H1 (cell line): ENCODE results near the gene P2RX5. TPM values are rescaled to one million over a fixed set of nuclear protein-coding genes. Genes with fewer than 3 reads are reported as not detected.

Experiments used
- CTCF ChIA-PET: fragments of 300-600 bp; sonication (Branson Sonifier 250); formaldehyde crosslinking; loops from one replicate; lab custom pipeline; 2021; ENCODE audit not compliant: partially characterized antibody; lab: Charles Lee
- POLR2A ChIA-PET: fragments of 300-600 bp; sonication (Branson Sonifier 250); formaldehyde crosslinking; loops from one replicate; lab custom pipeline; 2021; ENCODE audit warnings: inconsistent platforms; ENCODE audit not compliant: partially characterized antibody; lab: Charles Lee
- DNase-seq, 2 experiments: peaks; one replicate each; pipeline versions ENCODE4 v3.0.0 to v3.0.0-alpha.2; 2010 to 2022; ENCODE audit warnings: low spot score in 2 of 2, low read depth in 1 of 2, mixed read lengths in 1 of 2
- FAIRE-seq: peaks from 2 replicates; lab custom pipeline; 2011; peaks lifted over from hg19 to GRCh38; lab: Jason Lieb, UNC
- H2AFZ ChIP-seq: 2 replicates; pipeline ENCODE4 v1.8.1; 2012; ENCODE audit warnings: low read length, inconsistent platforms
- H2AK5ac ChIP-seq: 2 replicates; pipeline ENCODE4 v1.6.1; 2013; ENCODE audit warnings: low read depth, low read length
- H2BK120ac ChIP-seq: replicated peaks from 2 replicates; pipeline ENCODE3; 2013; ENCODE audit warnings: low read depth, low read length, inconsistent platforms
- H2BK12ac ChIP-seq: 2 replicates; pipeline ENCODE4 v1.6.1; 2013; ENCODE audit warnings: low read depth, low read length
- H2BK15ac ChIP-seq: 2 replicates; pipeline ENCODE4 v1.6.1; 2013; ENCODE audit warnings: low read length
- H2BK20ac ChIP-seq: 2 replicates; pipeline ENCODE4 v1.6.1; 2013; ENCODE audit warnings: low read length
- H2BK5ac ChIP-seq: 2 replicates; pipeline ENCODE4 v1.6.1; 2013; ENCODE audit warnings: low read depth, low read length
- H3K14ac ChIP-seq: 2 replicates; pipeline ENCODE4 v1.6.1; 2013; ENCODE audit warnings: inconsistent platforms; ENCODE audit not compliant: insufficient read length
- H3K18ac ChIP-seq: 2 replicates; pipeline ENCODE4 v1.6.1; 2013; ENCODE audit warnings: low read length; ENCODE audit errors: extremely low read depth
- H3K23ac ChIP-seq: 2 replicates; pipeline ENCODE4 v1.6.1; 2013; ENCODE audit warnings: inconsistent platforms; ENCODE audit not compliant: insufficient read length
- H3K23me2 ChIP-seq: 2 replicates; pipeline ENCODE4 v1.6.1; 2013; ENCODE audit warnings: low read depth, low read length
- H3K27ac ChIP-seq: 2 replicates; pipeline ENCODE4 v1.6.1; 2011; ENCODE audit warnings: low read depth, low read length, inconsistent platforms
- H3K27me3 ChIP-seq, 4 experiments: replicated peaks in 1 of 4; 1 replicate in 1 of 4; 2 replicates in 3 of 4; pipeline versions ENCODE4 v1.6.1 to v1.8.1; 2011 to 2013; ENCODE audit warnings: low read length in 3 of 4, mild to moderate bottlenecking in 3 of 4, inconsistent platforms in 2 of 4, mixed read lengths in 2 of 4, moderate library complexity in 1 of 4; ENCODE audit not compliant: control insufficient read depth in 3 of 4, insufficient read depth in 3 of 4; ENCODE audit errors: extremely low read depth in 1 of 4
- H3K36me3 ChIP-seq, 4 experiments: 2 replicates each; pipeline versions ENCODE4 v1.6.1 to v1.8.1; 2011 to 2013; ENCODE audit warnings: mild to moderate bottlenecking in 4 of 4, low read length in 3 of 4, moderate library complexity in 2 of 4, control low read depth in 1 of 4, inconsistent platforms in 1 of 4; ENCODE audit not compliant: insufficient read depth in 4 of 4, control insufficient read depth in 2 of 4
- H3K4ac ChIP-seq: replicated peaks from 2 replicates; pipeline ENCODE3; 2013; ENCODE audit warnings: low read length, low read depth, mixed read lengths, inconsistent platforms; ENCODE audit not compliant: insufficient read length
- H3K4me1 ChIP-seq, 4 experiments: replicated peaks in 1 of 4; 1 replicate in 1 of 4; 2 replicates in 3 of 4; pipeline versions ENCODE4 v1.6.1 to v1.8.1; 2011 to 2013; ENCODE audit warnings: low read length in 3 of 4, inconsistent platforms in 2 of 4, mixed read lengths in 1 of 4; ENCODE audit not compliant: insufficient read depth in 4 of 4, control insufficient read depth in 3 of 4
- H3K4me2 ChIP-seq, 2 experiments: 2 replicates each; pipeline versions ENCODE4 v1.6.1 to v1.8.1; 2011 to 2013; ENCODE audit warnings: low read depth in 2 of 2, low read length in 2 of 2, control low read depth in 1 of 2, inconsistent platforms in 1 of 2, mild to moderate bottlenecking in 1 of 2; ENCODE audit not compliant: insufficient read depth in 1 of 2
- H3K4me3 ChIP-seq, 4 experiments: fragments of 200-600, 300-600 bp in 1 of 4; sonication (generic), shearing (Covaris generic), sonication (Bioruptor Twin) in 1 of 4; 2 replicates each; pipeline versions ENCODE4 v1.5.1 to v1.8.1; 2011 to 2016; ENCODE audit warnings: low read length in 4 of 4, low read depth in 3 of 4, control low read depth in 2 of 4, inconsistent platforms in 2 of 4, mild to moderate bottlenecking in 2 of 4, mixed read lengths in 1 of 4, moderate library complexity in 1 of 4; ENCODE audit not compliant: insufficient read depth in 2 of 4; ENCODE audit errors: extremely low read depth in 1 of 4
- H3K56ac ChIP-seq: replicated peaks from 2 replicates; pipeline ENCODE3; 2013; ENCODE audit warnings: low read depth, mild to moderate bottlenecking, mixed read lengths, low read length, inconsistent platforms; ENCODE audit not compliant: insufficient read length
- H3K79me1 ChIP-seq: 2 replicates; pipeline ENCODE4 v1.6.1; 2013; ENCODE audit warnings: low read depth, low read length, control low read depth
- H3K79me2 ChIP-seq, 2 experiments: 2 replicates each; pipeline versions ENCODE4 v1.6.1 to v1.8.1; 2012 to 2013; ENCODE audit warnings: low read length in 2 of 2, mild to moderate bottlenecking in 2 of 2, inconsistent platforms in 1 of 2; ENCODE audit not compliant: insufficient read depth in 2 of 2, control insufficient read depth in 1 of 2
- H3K9ac ChIP-seq, 4 experiments: replicated peaks in 1 of 4; 1 replicate in 1 of 4; 2 replicates in 3 of 4; pipeline versions ENCODE4 v1.6.1 to v1.8.1; 2011 to 2013; ENCODE audit warnings: low read depth in 3 of 4, low read length in 3 of 4, control low read depth in 2 of 4, mild to moderate bottlenecking in 2 of 4, moderate library complexity in 2 of 4, inconsistent platforms in 1 of 4; ENCODE audit errors: extremely low read depth in 1 of 4
- H3K9me3 ChIP-seq, 2 experiments: 2 replicates each; pipeline versions ENCODE4 v1.6.1 to v1.8.1; 2012 to 2013; ENCODE audit warnings: mild to moderate bottlenecking in 2 of 2, moderate library complexity in 2 of 2, control low read depth in 1 of 2, inconsistent platforms in 1 of 2, low read depth in 1 of 2, low read length in 1 of 2, mixed read lengths in 1 of 2; ENCODE audit not compliant: insufficient read depth in 2 of 2
- H4K20me1 ChIP-seq, 2 experiments: replicated peaks in 1 of 2; 2 replicates each; pipeline versions ENCODE3 to v1.8.1; 2011 to 2013; ENCODE audit warnings: inconsistent platforms in 2 of 2, low read length in 2 of 2, mild to moderate bottlenecking in 1 of 2; ENCODE audit not compliant: insufficient read depth in 2 of 2, control insufficient read depth in 1 of 2
- H4K5ac ChIP-seq: 2 replicates; pipeline ENCODE4 v1.6.1; 2013; ENCODE audit warnings: low read length, low read depth, mixed read lengths, inconsistent platforms; ENCODE audit not compliant: insufficient read length
- H4K8ac ChIP-seq: 2 replicates; pipeline ENCODE4 v1.8.0; 2013; ENCODE audit warnings: mild to moderate bottlenecking, moderate library complexity, low read length, inconsistent platforms; ENCODE audit not compliant: insufficient read depth; ENCODE audit errors: extremely low read depth
- H4K91ac ChIP-seq: replicated peaks from 2 replicates; pipeline ENCODE3; 2013; ENCODE audit warnings: low read length, mixed read lengths, inconsistent platforms; ENCODE audit not compliant: insufficient read length
- CEBPB ChIP-seq: IDR thresholded peaks from 2 replicates; pipeline ENCODE4 v1.6.1; 2012; ENCODE audit warnings: low read depth, low read length
- CHD2 ChIP-seq: IDR thresholded peaks from 2 replicates; pipeline ENCODE4 v1.6.1; 2012; ENCODE audit warnings: low read length, improper control_type of control experiment
- EGR1 ChIP-seq: IDR thresholded peaks from 2 replicates; pipeline ENCODE4 v1.6.1; 2011; ENCODE audit warnings: low read depth, low read length, borderline replicate concordance
- FOSL1 ChIP-seq: IDR thresholded peaks from 2 replicates; pipeline ENCODE4 v1.6.1; 2011; ENCODE audit warnings: mild to moderate bottlenecking, low read depth, low read length, moderate library complexity; ENCODE audit not compliant: insufficient read depth
- GABPA ChIP-seq: IDR thresholded peaks from 2 replicates; pipeline ENCODE4 v1.6.1; 2011; ENCODE audit warnings: mild to moderate bottlenecking, low read length, moderate library complexity, borderline replicate concordance; ENCODE audit not compliant: insufficient read depth
- HDAC6 ChIP-seq: IDR thresholded peaks from one replicate; pipeline ENCODE4 v1.7.1; 2012; ENCODE audit warnings: low read depth, mild to moderate bottlenecking, inconsistent platforms, low read length, moderate library complexity
- KDM1A ChIP-seq: fragments of 200-600, 300-600 bp; sonication (generic); IDR thresholded peaks from 2 replicates; pipeline ENCODE4 v1.7.1; 2016; ENCODE audit warnings: mild to moderate bottlenecking, low read length, borderline replicate concordance
- TBP ChIP-seq: IDR thresholded peaks from 2 replicates; pipeline ENCODE4 v1.6.1; 2011; ENCODE audit warnings: low read depth, low read length, improper control_type of control experiment
- USF2 ChIP-seq: IDR thresholded peaks from 2 replicates; pipeline ENCODE4 v1.6.1; 2011; ENCODE audit warnings: low read length, improper control_type of control experiment
- WGBS, 2 experiments: shearing (Covaris generic) in 1 of 2; methylation state at CpG; one replicate each; pipeline versions ENCODE4 v1.1.6 to v1.1.7; 2013 to 2015; ENCODE audit warnings: low lambda C conversion rate in 2 of 2, mixed read lengths in 2 of 2, inconsistent platforms in 1 of 2, low coverage in 1 of 2, missing lambda C conversion rate in 1 of 2; ENCODE audit not compliant: insufficient replicate concordance in 2 of 2, insufficient coverage in 1 of 2, insufficient read length in 1 of 2; ENCODE audit errors: extremely low coverage in 1 of 2, missing lambda C conversion rate in 1 of 2; 5-methylcytosine and 5-hydroxymethylcytosine counted together
- polyA plus RNA-seq, 7 experiments: library from polyadenylated mRNA; depleted of rRNA in 3 of 7; stranded (reverse) in 5 of 7; unstranded in 2 of 7; fragments of >200 nt in 5 of 7; fragments of 200-250 nt in 2 of 7; gene quantifications; 1 replicate in 5 of 7; 2 replicates in 1 of 7; 4 replicates in 1 of 7; pipeline versions ENCODE4 v1.2.1 to v1.2.3, GENCODE V29; 2011 to 2013; ENCODE audit warnings: missing spikeins in 2 of 7, mixed read lengths in 2 of 7
- total RNA-seq: library from RNA; stranded (reverse); fragmentation: NEBNext Ultra II Directional; extraction: Animal tissue kit (Norgen Biotek cat#: 25700); gene quantifications from 2 replicates; pipeline ENCODE4 v1.2.1, GENCODE V29; 2021

The P2RX5 gene
- total and polyA plus RNA-seq, 2 of the 8 experiments (the other 6 are each of a cell fraction or from before 2014, with no cell fraction given): 12.0 to 15.6 TPM

- H3K56ac ChIP-seq: no peak overlapping the region
- no peak overlapping the region for H3K9ac ChIP-seq
- H4K8ac ChIP-seq: no peak overlapping the region; the same call in 1 of the 2 replicates
- FAIRE-seq (no peak), DNase-seq (no peak)
- H2BK20ac ChIP-seq: no peak overlapping the region
- H4K20me1 ChIP-seq: peaks cover 2 to 4% of the 10 kb centered on the region in 2 experiments
- H3K18ac ChIP-seq: no peak overlapping the region
- no peak overlapping the region for H4K91ac ChIP-seq
- no peak overlapping the region for H3K4ac ChIP-seq
- H2AK5ac ChIP-seq: no peak overlapping the region
- no peaks in the 10 kb centered on the region; the same call in 1 of the 2 replicates for H3K23me2 ChIP-seq
- H2BK5ac ChIP-seq: no peak overlapping the region
- H3K23ac ChIP-seq: no peak overlapping the region
- ChIA-PET POLR2A (interaction anchor here (1.9 to 18.4 kb wide), 4 partner anchors 5 to 16 kb away, joined by 5 to 194 read pairs (median 102); partner anchors contain the start of genes EMC6 and TAX1BP3), CTCF (interaction anchor here (1.5 to 4.2 kb wide), 3 partner anchors 10 to 25 kb away, joined by 5 to 20 read pairs (median 7); no protein-coding TSS in a partner anchor)
- no peaks in the 10 kb centered on the region; the same call in 1 of the 2 replicates for H3K79me1 ChIP-seq
- H3K27me3 ChIP-seq: no peaks in the 10 kb centered on the region
- no peak overlapping the region for H2BK120ac ChIP-seq
- TF ChIP-seq GABPA: no peak
- TF ChIP-seq HDAC6: no peak
- TF ChIP-seq USF2: no peak
- no peak for TF ChIP-seq EGR1
- no peak for TF ChIP-seq TBP
- no peak for TF ChIP-seq CEBPB
- no peak for TF ChIP-seq FOSL1
- TF ChIP-seq CHD2: no peak
- no peak for TF ChIP-seq KDM1A
- H3K79me2 ChIP-seq: no peaks in the 10 kb centered on the region
- H3K9me3 ChIP-seq: no peaks in the 10 kb centered on the region
- H2BK12ac ChIP-seq: no peak overlapping the region
- no peak overlapping the region for H2AFZ ChIP-seq
- H3K4me3 ChIP-seq: no peak overlapping the region
- H3K14ac ChIP-seq: no peak overlapping the region
- no peak overlapping the region for H3K4me2 ChIP-seq
- no peak overlapping the region for H2BK15ac ChIP-seq
- WGBS, 2 experiments: 96% methylated on average over 7 of the region's 7 CpGs; no CpG with 5 or more reads in 1 of the 2 experiments
- H3K27ac ChIP-seq: no peak overlapping the region
- H3K36me3 ChIP-seq: peaks cover 0 to 6% (median 2%) of the 10 kb centered on the region in 4 experiments; a peak in 4 of 8 replicates
- no peak overlapping the region for H4K5ac ChIP-seq
- H3K4me1 ChIP-seq: peaks cover 0 to 3% (median 1%) of the 10 kb centered on the region in 4 experiments; a peak in 3 of 7 replicates
Measured at GRCh38 chr17:3657588-3657869, 38.4 kb downstream of the P2RX5 start.
